Suprapubic skin (tissue), 4 donors: ENCODE results near the gene CSGALNACT2.

Source experiments
- CTCF ChIP-seq, 2 donors: fragments of 200-600 bp in 1 of 2; fragments of 450-650 bp in 1 of 2; sonication (generic) in 1 of 2; IDR thresholded peaks; one replicate each; pipeline ENCODE4 v1.5.1; 2016 to 2019; ENCODE audit warnings: antibody characterized with exemption in 2 of 2, mild to moderate bottlenecking in 1 of 2, moderate library complexity in 1 of 2
- EP300 ChIP-seq: sonication (generic); formaldehyde crosslinking; IDR thresholded peaks from one replicate; pipeline ENCODE4 v1.6.1; 2017; ENCODE audit warnings: antibody characterized with exemption
- POLR2A ChIP-seq, 2 donors: fragments of 450-650 bp; IDR thresholded peaks; one replicate each; pipeline ENCODE4 v1.6.1; 2017; ENCODE audit warnings: antibody characterized with exemption in 2 of 2, mild to moderate bottlenecking in 2 of 2, moderate library complexity in 2 of 2
- POLR2AphosphoS5 ChIP-seq, 3 donors: sonication (generic); formaldehyde crosslinking; IDR thresholded peaks; one replicate each; pipeline ENCODE4 v1.6.1; 2017; ENCODE audit warnings: antibody characterized with exemption in 3 of 3

- TF ChIP-seq POLR2AphosphoS5 (IDR thresholded peaks at IDR 0.05) (no peak), CTCF (IDR thresholded peaks at IDR 0.05) (no peak), EP300 (no peak), POLR2A (IDR thresholded peaks at IDR 0.05) (no peak)
Measured at GRCh38 chr10:43176271-43176670, 38.0 kb downstream of the CSGALNACT2 start.
